ENCODE data around the gene COL7A1.

DNA sequence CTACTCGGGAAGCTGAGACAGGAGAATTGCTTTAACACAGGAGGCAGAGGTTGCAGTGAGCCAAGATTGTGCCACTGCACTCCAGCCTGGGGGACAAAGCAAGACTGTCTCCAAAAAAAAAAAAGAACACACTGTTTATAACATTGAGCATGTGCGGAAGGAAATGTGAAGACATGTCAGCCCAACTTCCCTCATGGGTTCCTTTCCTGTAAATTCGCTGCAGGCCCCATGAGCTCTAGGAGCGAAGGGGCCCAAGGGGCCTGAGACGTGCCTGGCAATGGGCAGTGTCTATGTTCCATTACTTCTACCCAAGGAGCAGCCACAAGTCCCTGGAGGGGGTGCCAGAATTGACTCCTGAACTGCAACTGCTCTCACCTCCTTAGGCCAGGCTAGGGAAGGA is 41.8 kb downstream of the COL7A1 start:
- TF ChIP-seq, protein P1, sequence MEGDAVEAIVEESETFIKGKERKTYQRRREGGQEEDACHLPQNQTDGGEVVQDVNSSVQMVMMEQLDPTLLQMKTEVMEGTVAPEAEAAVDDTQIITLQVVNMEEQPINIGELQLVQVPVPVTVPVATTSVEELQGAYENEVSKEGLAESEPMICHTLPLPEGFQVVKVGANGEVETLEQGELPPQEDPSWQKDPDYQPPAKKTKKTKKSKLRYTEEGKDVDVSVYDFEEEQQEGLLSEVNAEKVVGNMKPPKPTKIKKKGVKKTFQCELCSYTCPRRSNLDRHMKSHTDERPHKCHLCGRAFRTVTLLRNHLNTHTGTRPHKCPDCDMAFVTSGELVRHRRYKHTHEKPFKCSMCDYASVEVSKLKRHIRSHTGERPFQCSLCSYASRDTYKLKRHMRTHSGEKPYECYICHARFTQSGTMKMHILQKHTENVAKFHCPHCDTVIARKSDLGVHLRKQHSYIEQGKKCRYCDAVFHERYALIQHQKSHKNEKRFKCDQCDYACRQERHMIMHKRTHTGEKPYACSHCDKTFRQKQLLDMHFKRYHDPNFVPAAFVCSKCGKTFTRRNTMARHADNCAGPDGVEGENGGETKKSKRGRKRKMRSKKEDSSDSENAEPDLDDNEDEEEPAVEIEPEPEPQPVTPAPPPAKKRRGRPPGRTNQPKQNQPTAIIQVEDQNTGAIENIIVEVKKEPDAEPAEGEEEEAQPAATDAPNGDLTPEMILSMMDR (IDR thresholded peaks at IDR 0.05): no peak
- no peak for TF ChIP-seq PRDM15 (CRISPR knock-in tag; IDR thresholded peaks at IDR 0.05)
- TF ChIP-seq E2F5 (CRISPR knock-in tag; IDR thresholded peaks at IDR 0.05): no peak
- no peak for TF ChIP-seq USF2 (CRISPR knock-in tag; IDR thresholded peaks at IDR 0.05)
- no peak for TF ChIP-seq TEAD4 (CRISPR knock-in tag; IDR thresholded peaks at IDR 0.05)
- TF ChIP-seq ZBTB43 (CRISPR knock-in tag; IDR thresholded peaks at IDR 0.05): no peak
